H1 (cell line): ENCODE results near the gene PRR12. TPM values are rescaled to one million over a fixed set of nuclear protein-coding genes. Genes with fewer than 3 reads are reported as not detected.

Experiments used
- CREB1 ChIP-seq: IDR thresholded peaks from 2 replicates; pipeline ENCODE4 v1.6.1; 2012; ENCODE audit warnings: inconsistent platforms
- PHF8 ChIP-seq: fragments of 200-600 bp; sonication (generic); conservative IDR thresholded peaks from 2 replicates; pipeline ENCODE4 v1.7.1; 2012; ENCODE audit warnings: low read depth, mild to moderate bottlenecking, inconsistent platforms, low read length, moderate library complexity
- RXRA ChIP-seq: IDR thresholded peaks from 2 replicates; pipeline ENCODE4 v1.6.1; 2011; ENCODE audit warnings: low read depth, mild to moderate bottlenecking, low read length, moderate library complexity; ENCODE audit not compliant: insufficient read depth
- TCF12 ChIP-seq: IDR thresholded peaks from 2 replicates; pipeline ENCODE4 v1.6.1; 2011; ENCODE audit warnings: low read depth, mild to moderate bottlenecking, low read length
- polyA plus RNA-seq, 7 experiments: library from polyadenylated mRNA; depleted of rRNA in 3 of 7; stranded (reverse) in 5 of 7; unstranded in 2 of 7; fragments of >200 nt in 5 of 7; fragments of 200-250 nt in 2 of 7; gene quantifications; 1 replicate in 5 of 7; 2 replicates in 1 of 7; 4 replicates in 1 of 7; pipeline versions ENCODE4 v1.2.1 to v1.2.3, GENCODE V29; 2011 to 2013; ENCODE audit warnings: missing spikeins in 2 of 7, mixed read lengths in 2 of 7
- total RNA-seq: library from RNA; stranded (reverse); fragmentation: NEBNext Ultra II Directional; extraction: Animal tissue kit (Norgen Biotek cat#: 25700); gene quantifications from 2 replicates; pipeline ENCODE4 v1.2.1, GENCODE V29; 2021

The PRR12 gene
- total and polyA plus RNA-seq, 2 of the 8 experiments (the other 6 are each of a cell fraction or from before 2014, with no cell fraction given), result 2.5 to 59.4 TPM

GRCh38 chr19:49639401-49640112 is 48.6 kb downstream of the PRR12 start (continued):
- TF ChIP-seq PHF8 (no peak), CREB1 (no peak), RXRA (no peak), TCF12 (no peak)
